HepG2 (cell line): ENCODE results near the gene PLA2G12B. TPM values are rescaled to one million over a fixed set of nuclear protein-coding genes. Genes with fewer than 3 reads are reported as not detected.

Experiments used
- ATAC-seq: fragments of 200-7000 bp; cut with Tn5 transposase; 3 replicates; pipeline ENCODE4 v1.9.1; 2020; ENCODE audit warnings: mild to moderate bottlenecking, moderate library complexity
- BruUV-seq: library from RNA; stranded (reverse); fragments of 400-500 nt; replicated peaks from 2 replicates; lab custom pipeline; 2021; lab: Mats Ljungman, UMichigan
- CTCF ChIA-PET: fragments of 300-600 bp; formaldehyde crosslinking; extraction: SDS; loops from one replicate; lab custom pipeline; 2021; ENCODE audit warnings: low total read pairs, inconsistent platforms, low intra/inter-chr PET ratio; lab: Yijun Ruan, JAX
- POLR2A ChIA-PET: fragments of 350-600 bp; sonication (Branson Sonifier 250); formaldehyde crosslinking; loops from one replicate; lab custom pipeline; 2020; ENCODE audit warnings: antibody characterized with exemption, inconsistent platforms; lab: Yijun Ruan, JAX
- DNase-seq: peaks from one replicate; pipeline ENCODE4 v3.0.0-alpha.2; 2015; ENCODE audit warnings: low spot score
- FAIRE-seq: peaks from 3 replicates; lab custom pipeline; 2011; peaks lifted over from hg19 to GRCh38; lab: Jason Lieb, UNC
- H2AFZ ChIP-seq: one replicate; pipeline ENCODE4 v1.6.1; 2011; ENCODE audit warnings: low read length, inconsistent platforms
- H3K27ac ChIP-seq: fragments of 300-600 bp; 3 replicates; pipeline ENCODE4 v1.8.0; 2011; ENCODE audit warnings: mixed run types, mild to moderate bottlenecking, mixed read lengths, low read length, inconsistent platforms; ENCODE audit not compliant: insufficient read depth; ENCODE audit errors: extremely low read length
- H3K27me3 ChIP-seq, 2 experiments: fragments of 200-600 bp in 1 of 2; 2 replicates in 1 of 2; 3 replicates in 1 of 2; pipeline versions ENCODE4 v1.6.0 to v1.8.0; 2011; ENCODE audit warnings: low read length in 2 of 2, mild to moderate bottlenecking in 2 of 2, moderate library complexity in 2 of 2, inconsistent platforms in 1 of 2; ENCODE audit not compliant: insufficient read depth in 2 of 2, control insufficient read depth in 1 of 2
- H3K36me3 ChIP-seq, 2 experiments: fragments of 200-600 bp in 1 of 2; replicated peaks in 1 of 2; 2 replicates in 1 of 2; 3 replicates in 1 of 2; pipeline versions ENCODE4 v1.5.1 to v1.8.0; 2011; ENCODE audit warnings: low read length in 2 of 2, inconsistent platforms in 1 of 2; ENCODE audit not compliant: insufficient read depth in 2 of 2, control insufficient read depth in 1 of 2
- H3K4me1 ChIP-seq: 2 replicates; pipeline ENCODE4 v1.5.1; 2012; ENCODE audit warnings: low read length, inconsistent platforms; ENCODE audit not compliant: insufficient read depth
- H3K4me2 ChIP-seq: 2 replicates; pipeline ENCODE4 v1.6.0; 2011; ENCODE audit warnings: low read depth, low read length, inconsistent platforms
- H3K4me3 ChIP-seq, 3 experiments: fragments of 200-600 bp in 1 of 3; sonication (generic), shearing (Covaris generic) in 1 of 3; replicated peaks in 1 of 3; 2 replicates each; pipeline ENCODE4 v1.5.1; 2011 to 2016; ENCODE audit warnings: low read length in 3 of 3, inconsistent platforms in 2 of 3, low read depth in 2 of 3, mild to moderate bottlenecking in 2 of 3, control low read depth in 1 of 3, mixed read lengths in 1 of 3; ENCODE audit not compliant: insufficient read depth in 1 of 3
- H3K79me2 ChIP-seq: one replicate; pipeline ENCODE4 v1.6.1; 2011; ENCODE audit warnings: low read length, inconsistent platforms; ENCODE audit not compliant: insufficient read depth
- H3K9ac ChIP-seq: 2 replicates; pipeline ENCODE4 v1.6.0; 2011; ENCODE audit warnings: mild to moderate bottlenecking, low read depth, low read length, inconsistent platforms; ENCODE audit not compliant: insufficient read depth
- H3K9me3 ChIP-seq: 2 replicates; pipeline ENCODE4 v1.5.1; 2012; ENCODE audit warnings: mild to moderate bottlenecking, low read length
- H4K20me1 ChIP-seq: 2 replicates; pipeline ENCODE4 v1.6.0; 2011; ENCODE audit warnings: inconsistent platforms, mild to moderate bottlenecking, low read length, moderate library complexity; ENCODE audit not compliant: insufficient read depth
- CEBPZ ChIP-seq: IDR thresholded peaks from 2 replicates; pipeline ENCODE4 v1.6.1; 2012; ENCODE audit warnings: low read length, improper control_type of control experiment
- KAT8 ChIP-seq: IDR thresholded peaks from 2 replicates; pipeline ENCODE4 v1.6.1; 2016; ENCODE audit warnings: missing genetic modification reagents, missing compliant biosample characterization
- PATZ1 ChIP-seq: sonication (generic); formaldehyde crosslinking; IDR thresholded peaks from 2 replicates; pipeline ENCODE4 v1.4.0; 2020; ENCODE audit warnings: missing genetic modification reagents
- RARG ChIP-seq: sonication (generic); formaldehyde crosslinking; IDR thresholded peaks from 2 replicates; pipeline ENCODE4 v1.4.0; 2020; ENCODE audit warnings: low read depth, mild to moderate bottlenecking, missing genetic modification reagents
- SRSF9 ChIP-seq: fragments of 200-400 bp; formaldehyde crosslinking; IDR thresholded peaks from 2 replicates; pipeline ENCODE4 v1.6.1; 2018; ENCODE audit warnings: borderline replicate concordance, mild to moderate bottlenecking, low read depth, low read length; ENCODE audit not compliant: insufficient read depth, poor library complexity, severe bottlenecking
- ZNF12 ChIP-seq: sonication (generic); formaldehyde crosslinking; IDR thresholded peaks from 2 replicates; pipeline ENCODE4 v1.5.0; 2020; ENCODE audit warnings: missing genetic modification reagents
- ZNF136 ChIP-seq: sonication (generic); formaldehyde crosslinking; IDR thresholded peaks from 2 replicates; pipeline ENCODE4 v1.8.1; 2022; ENCODE audit warnings: low read depth, mild to moderate bottlenecking, moderate library complexity, missing genetic modification reagents
- ZNF30 ChIP-seq: sonication (generic); formaldehyde crosslinking; IDR thresholded peaks from 2 replicates; pipeline ENCODE4 v1.5.0; 2020; ENCODE audit warnings: mild to moderate bottlenecking, missing genetic modification reagents
- ZZZ3 ChIP-seq: sonication (generic); formaldehyde crosslinking; IDR thresholded peaks from 2 replicates; pipeline ENCODE4 v1.4.0; 2020; ENCODE audit warnings: missing genetic modification reagents, mild to moderate bottlenecking, borderline replicate concordance
- WGBS: methylation state at CpG from one replicate; pipeline ENCODE4 v1.1.6; 2017; ENCODE audit warnings: low lambda C conversion rate; 5-methylcytosine and 5-hydroxymethylcytosine counted together
- in situ Hi-C: cut with HindIII; loops from 2 replicates; pipeline ENCODE4 v1.10.0; 2017; ENCODE audit warnings: low pct_unique_long_range_greater_than_20kb; ENCODE audit not compliant: extremely low pct_ligation_motif_present
- intact Hi-C: fragments of 100-400 bp; cut with micrococcal nuclease; formaldehyde crosslinking; loops from one replicate; pipeline ENCODE4 v1.10.0; 2022; ENCODE audit not compliant: unreplicated experiment
- polyA plus RNA-seq, 8 experiments: library from polyadenylated mRNA; depleted of rRNA in 3 of 8; stranded (reverse) in 7 of 8; unstranded in 1 of 8; fragments of >200 nt; fragmentation: Illumina TruSeq in 4 of 8; extraction: Trizol in 4 of 8; gene quantifications; 2 replicates each; pipeline versions ENCODE4 v1.2.1 to v1.2.3, GENCODE V29; 2011 to 2016; ENCODE audit warnings: low read depth in 4 of 8, missing spikeins in 1 of 8, mixed read lengths in 1 of 8; ENCODE audit not compliant: insufficient read depth in 1 of 8
- total RNA-seq, 5 experiments: library from RNA; depleted of rRNA; stranded (reverse); fragments of >200 nt; fragmentation: Illumina TruSeq; extraction: Trizol; gene quantifications; 2 replicates each; pipeline ENCODE4 v1.2.3, GENCODE V29; 2016; ENCODE audit warnings: low read depth in 1 of 5

Gene PLA2G12B
- total and polyA plus RNA-seq, 2 of the 13 experiments (the other 11 are each of a cell fraction or from before 2014, with no cell fraction given) = 7.7 to 38.0 TPM

GRCh38 chr10:72932259-72933015 is 22.2 kb downstream of the PLA2G12B start:
- Histone ChIP-seq H3K9ac (no peak overlapping the region), H3K36me3 (peaks cover 0 to 17% of the 10 kb centered on the region in 2 experiments; a peak in 1 of 5 replicates), H3K79me2 (no peaks in the 10 kb centered on the region), H2AFZ (no peak overlapping the region), H3K4me2 (no peak overlapping the region), H4K20me1 (no peaks in the 10 kb centered on the region), H3K9me3 (no peaks in the 10 kb centered on the region), H3K4me1 (peaks cover 11% of the 10 kb centered on the region), H3K27me3 (no peaks in the 10 kb centered on the region), H3K4me3 (no peak overlapping the region), H3K27ac (no peak overlapping the region)
- POLR2A ChIA-PET = no interaction called here
- ATAC-seq (no peak), DNase-seq (no peak), FAIRE-seq (no peak)
- WGBS = 94% methylated on average over 20 of the region's 20 CpGs
- intact Hi-C loops (no loop called here), in situ Hi-C loops (no loop called here)
- CTCF ChIA-PET = no interaction called here
- TF ChIP-seq CEBPZ (no peak), ZZZ3 (CRISPR knock-in tag) (no peak), ZNF12 (CRISPR knock-in tag) (no peak), SRSF9 (no peak), PATZ1 (CRISPR knock-in tag) (no peak), RARG (CRISPR knock-in tag) (no peak), ZNF136 (CRISPR knock-in tag) (no peak), ZNF30 (CRISPR knock-in tag) (no peak), KAT8 (no peak)
- BruUV-seq = no TSS peak
